Erythroblast (primary cell): ENCODE results near the gene MCRIP2.

Experiments
- GATA1 ChIP-seq: IDR thresholded peaks from 2 replicates; pipeline ENCODE4 v1.6.1; 2011; ENCODE audit warnings: low read depth, mild to moderate bottlenecking, control low read depth, low read length, moderate library complexity
- POLR2A ChIP-seq: IDR thresholded peaks from 2 replicates; pipeline ENCODE4 v1.6.1; 2011; ENCODE audit warnings: mild to moderate bottlenecking, low read length

GRCh38 chr16:593807-594206 is 47.8 kb upstream of the MCRIP2 start:
- TF ChIP-seq POLR2A (no peak), GATA1 (no peak)
